Stomach smooth muscle (tissue), 2 donors: ENCODE data around the gene DMXL1.

Experiments used
- H3K27ac ChIP-seq: one replicate; pipeline ENCODE4 v1.7.0; 2013; ENCODE audit warnings: mild to moderate bottlenecking, low read length, inconsistent platforms
- H3K27me3 ChIP-seq, 2 donors: one replicate each; pipeline ENCODE4 v1.7.0; 2013; ENCODE audit warnings: low read length in 2 of 2; ENCODE audit not compliant: insufficient read depth in 2 of 2, control insufficient read depth in 1 of 2
- H3K36me3 ChIP-seq, 2 donors: one replicate each; pipeline ENCODE4 v1.7.0; 2013; ENCODE audit warnings: low read length in 2 of 2; ENCODE audit not compliant: control insufficient read depth in 2 of 2, insufficient read depth in 2 of 2
- H3K4me1 ChIP-seq: one replicate; pipeline ENCODE4 v1.7.0; 2013; ENCODE audit warnings: low read length; ENCODE audit not compliant: control insufficient read depth, insufficient read depth
- H3K4me3 ChIP-seq, 2 donors: one replicate each; pipeline ENCODE4 v1.7.0; 2013; ENCODE audit warnings: low read length in 2 of 2
- H3K9ac ChIP-seq, 2 donors: one replicate each; pipeline ENCODE4 v1.7.0; 2013; ENCODE audit warnings: low read length in 2 of 2, mild to moderate bottlenecking in 1 of 2
- H3K9me3 ChIP-seq, 2 donors: one replicate each; pipeline ENCODE4 v1.7.0; 2013; ENCODE audit warnings: low read length in 2 of 2; ENCODE audit not compliant: control insufficient read depth in 2 of 2
- donor health status: healthy.
- donor health status: Pancreatic carcinoma.

Gene DMXL1

DNA sequence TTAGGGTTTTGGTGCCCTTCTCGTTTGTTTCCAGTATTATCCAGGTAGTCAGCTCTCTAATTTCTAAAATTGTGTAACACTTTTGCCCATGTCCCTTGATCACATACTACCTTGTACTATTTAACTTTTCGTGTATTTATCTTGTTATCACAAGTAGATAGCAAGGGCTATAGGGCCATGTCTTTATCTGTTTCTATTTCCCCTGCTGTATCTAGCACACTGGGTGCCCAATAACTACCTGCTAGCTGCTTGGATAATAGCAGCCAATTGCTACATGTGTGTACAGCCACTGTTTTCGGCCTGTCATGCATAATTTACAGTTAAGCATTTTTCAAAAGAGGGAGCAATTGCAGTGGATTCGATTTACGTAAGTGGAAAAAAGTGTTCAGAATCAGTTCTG is 220.2 kb downstream of the DMXL1 start:
- H3K27ac ChIP-seq: no peak overlapping the region
- peaks cover 3% of the 10 kb centered on the region for H3K4me1 ChIP-seq
- H3K9ac ChIP-seq: no peak overlapping the region
- H3K4me3 ChIP-seq: no peak overlapping the region
- no peaks in the 10 kb centered on the region for H3K27me3 ChIP-seq
- H3K36me3 ChIP-seq: no peaks in the 10 kb centered on the region
- no peaks in the 10 kb centered on the region for H3K9me3 ChIP-seq

DNA sequence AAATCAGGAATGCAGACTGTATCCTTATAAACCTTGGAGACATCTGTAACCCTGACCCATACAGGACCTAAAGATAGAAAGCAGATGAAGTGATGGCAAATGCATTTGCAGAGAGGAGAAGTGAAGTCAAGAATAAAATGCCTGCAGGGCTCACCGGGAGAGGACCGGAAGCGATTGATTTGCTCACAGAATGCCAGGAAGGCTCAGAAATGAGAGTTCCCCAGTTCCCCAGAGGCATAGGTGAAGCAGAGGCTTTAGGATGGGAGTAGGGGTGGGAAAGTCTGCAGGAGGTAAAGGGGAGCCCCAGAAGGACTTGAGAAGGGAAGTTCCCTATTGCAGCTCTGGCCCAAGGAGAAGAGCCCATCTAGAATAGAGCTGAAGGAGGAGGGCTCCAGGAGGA is 221.0 kb downstream of the DMXL1 start:
- Histone ChIP-seq H3K4me1 (peaks cover 3% of the 10 kb centered on the region), H3K36me3 (no peaks in the 10 kb centered on the region), H3K27ac (no peak overlapping the region), H3K27me3 (no peaks in the 10 kb centered on the region), H3K9me3 (no peaks in the 10 kb centered on the region), H3K9ac (no peak overlapping the region), H3K4me3 (no peak overlapping the region)

DNA sequence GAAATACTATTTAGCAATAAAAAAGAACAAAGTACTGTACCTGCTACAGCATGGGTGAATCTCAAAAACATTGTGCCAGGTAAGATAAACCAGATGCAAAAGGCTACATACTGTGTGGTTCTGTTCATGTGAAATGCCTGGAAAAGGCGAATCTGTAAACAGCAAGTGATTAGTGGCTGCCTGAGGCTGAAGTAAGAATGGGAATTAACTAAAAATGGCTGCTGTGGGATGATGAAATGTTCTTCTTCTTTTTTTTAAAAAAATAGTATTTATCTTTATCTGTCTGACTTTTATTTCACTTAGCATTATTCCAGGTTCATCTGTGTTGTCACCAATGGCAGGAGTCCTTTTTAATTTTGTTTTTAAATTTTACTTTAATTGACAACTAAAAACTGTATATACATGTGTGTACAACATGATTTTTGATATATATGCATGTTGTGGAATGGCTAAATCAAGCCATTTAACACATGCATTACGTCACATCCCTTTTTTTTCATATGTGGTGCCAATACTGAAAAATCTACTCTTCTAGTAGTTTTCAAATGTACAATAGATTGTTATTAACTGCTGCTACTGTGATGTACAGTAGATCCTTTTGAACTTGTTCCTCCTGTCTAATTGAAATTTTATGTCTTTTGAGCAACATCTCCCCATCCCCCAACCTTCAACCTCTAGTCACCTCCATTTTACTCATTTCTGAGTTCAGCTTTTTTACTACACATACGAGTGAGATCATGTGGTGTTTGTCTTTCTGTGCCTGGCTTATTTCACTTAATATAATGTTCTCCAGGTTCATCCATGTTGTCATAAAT is 222.0 kb downstream of the DMXL1 start:
- Histone ChIP-seq H3K9ac (no peak overlapping the region), H3K27ac (no peak overlapping the region), H3K27me3 (no peaks in the 10 kb centered on the region), H3K9me3 (no peaks in the 10 kb centered on the region), H3K4me1 (peaks cover 3% of the 10 kb centered on the region), H3K36me3 (no peaks in the 10 kb centered on the region), H3K4me3 (no peak overlapping the region)

DNA sequence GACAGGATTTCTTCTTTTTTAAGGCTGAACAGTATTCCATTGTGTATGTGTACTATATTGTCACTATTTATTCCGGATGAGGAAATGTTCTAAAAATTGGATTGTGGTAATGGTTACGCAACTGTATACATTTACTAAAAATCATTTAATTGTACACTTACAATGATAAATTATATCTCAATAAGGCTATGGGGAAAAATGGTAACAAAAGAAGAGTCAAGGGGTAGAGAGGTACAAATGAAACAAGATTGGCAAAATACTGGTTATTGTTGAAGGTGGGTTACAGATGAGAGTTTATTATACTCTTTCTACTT is 222.6 kb downstream of the DMXL1 start:
- Histone ChIP-seq H3K27ac (no peak overlapping the region), H3K27me3 (no peaks in the 10 kb centered on the region)

More for the DNA sequence above, 222.6 kb downstream of the DMXL1 start:
- Histone ChIP-seq H3K9me3 (no peaks in the 10 kb centered on the region), H3K4me1 (peaks cover 3% of the 10 kb centered on the region), H3K36me3 (no peaks in the 10 kb centered on the region), H3K4me3 (no peak overlapping the region), H3K9ac (no peak overlapping the region)
